ENCODE data around the gene TTYH1. TPM values are rescaled to one million over a fixed set of nuclear protein-coding genes. Genes with fewer than 3 reads are reported as not detected.

TTYH1 gene
- total RNA-seq, 1 donor from 2014 or later, result not detected

DNA sequence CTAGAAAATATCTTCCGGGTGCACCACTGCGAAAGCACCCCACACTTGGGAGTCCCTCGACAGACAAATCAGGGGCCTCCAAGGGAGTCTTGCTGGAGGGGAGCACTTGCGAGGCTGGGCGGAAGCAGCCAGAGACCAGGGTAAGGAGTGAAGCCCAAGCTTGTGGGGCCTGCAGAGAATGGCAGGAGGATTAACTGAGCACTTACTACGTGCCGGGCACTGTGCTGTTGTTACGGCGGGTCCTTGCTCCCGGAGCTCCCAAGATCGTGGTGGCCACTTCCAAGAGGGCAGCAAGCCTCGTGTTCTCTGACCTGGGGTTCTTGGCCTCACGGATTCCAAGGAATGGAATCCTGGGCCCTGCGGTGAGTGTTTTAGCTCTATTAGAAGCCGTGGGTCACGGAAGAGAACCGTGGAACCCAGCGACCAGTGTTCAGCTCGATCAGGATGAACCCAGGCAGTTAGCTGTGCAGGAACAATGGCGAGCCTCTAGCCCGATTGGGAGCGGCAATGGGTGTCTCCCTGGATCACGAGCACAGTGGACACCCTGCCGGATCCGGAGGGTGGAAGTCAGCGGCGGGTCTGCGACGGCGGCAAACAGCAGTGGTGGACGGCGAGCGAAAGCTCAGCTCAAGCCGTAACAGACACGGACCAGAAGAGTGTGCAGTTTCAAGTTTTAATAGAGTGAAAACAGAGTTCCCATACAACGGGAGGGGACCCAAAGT, 9.6 kb downstream of the TTYH1 start:
- peaks cover 38% of the 10 kb centered on the region for H3K27me3 ChIP-seq (ENCODE audit: control insufficient read depth, insufficient read depth, low read length)
- H3K36me3 ChIP-seq (ENCODE audit: control insufficient read depth, insufficient read depth, low read length), result no peaks in the 10 kb centered on the region
- DNase-seq (ENCODE audit: low read depth), result no peak
- H3K4me3 ChIP-seq (ENCODE audit: low read depth, low read length), result no peak overlapping the region
- TF ChIP-seq, protein P1, sequence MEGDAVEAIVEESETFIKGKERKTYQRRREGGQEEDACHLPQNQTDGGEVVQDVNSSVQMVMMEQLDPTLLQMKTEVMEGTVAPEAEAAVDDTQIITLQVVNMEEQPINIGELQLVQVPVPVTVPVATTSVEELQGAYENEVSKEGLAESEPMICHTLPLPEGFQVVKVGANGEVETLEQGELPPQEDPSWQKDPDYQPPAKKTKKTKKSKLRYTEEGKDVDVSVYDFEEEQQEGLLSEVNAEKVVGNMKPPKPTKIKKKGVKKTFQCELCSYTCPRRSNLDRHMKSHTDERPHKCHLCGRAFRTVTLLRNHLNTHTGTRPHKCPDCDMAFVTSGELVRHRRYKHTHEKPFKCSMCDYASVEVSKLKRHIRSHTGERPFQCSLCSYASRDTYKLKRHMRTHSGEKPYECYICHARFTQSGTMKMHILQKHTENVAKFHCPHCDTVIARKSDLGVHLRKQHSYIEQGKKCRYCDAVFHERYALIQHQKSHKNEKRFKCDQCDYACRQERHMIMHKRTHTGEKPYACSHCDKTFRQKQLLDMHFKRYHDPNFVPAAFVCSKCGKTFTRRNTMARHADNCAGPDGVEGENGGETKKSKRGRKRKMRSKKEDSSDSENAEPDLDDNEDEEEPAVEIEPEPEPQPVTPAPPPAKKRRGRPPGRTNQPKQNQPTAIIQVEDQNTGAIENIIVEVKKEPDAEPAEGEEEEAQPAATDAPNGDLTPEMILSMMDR (IDR thresholded peaks at IDR 0.05; ENCODE audit: insufficient read depth, low read length, poor library complexity, severe bottlenecking), result no peak

DNA sequence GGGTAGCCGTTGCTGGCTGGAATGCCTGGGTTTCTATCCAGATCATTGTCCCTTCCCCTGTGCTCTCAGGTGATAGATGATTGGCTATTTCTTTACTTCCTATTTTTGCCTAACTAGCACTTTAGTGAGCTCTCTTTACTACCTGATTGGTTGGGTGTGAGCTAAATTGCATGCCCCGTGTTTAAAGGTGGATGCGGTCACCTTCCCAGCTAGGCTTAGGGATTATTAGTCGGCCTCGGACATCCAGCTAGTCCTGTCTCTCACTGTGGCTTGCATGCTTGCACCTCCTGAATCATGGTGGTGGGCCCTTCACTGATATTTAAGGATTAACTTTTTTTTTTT, 10.1 kb downstream of the TTYH1 start:
- DNase-seq (ENCODE audit: low read depth), result no peak
- TF ChIP-seq, protein P1 (IDR thresholded peaks at IDR 0.05; ENCODE audit: insufficient read depth, low read length, poor library complexity, severe bottlenecking), result no peak
- Histone ChIP-seq H3K4me3 (ENCODE audit: low read depth, low read length) (no peak overlapping the region), H3K36me3 (ENCODE audit: control insufficient read depth, insufficient read depth, low read length) (no peaks in the 10 kb centered on the region), H3K27me3 (ENCODE audit: control insufficient read depth, insufficient read depth, low read length) (peaks cover 38% of the 10 kb centered on the region)

DNA sequence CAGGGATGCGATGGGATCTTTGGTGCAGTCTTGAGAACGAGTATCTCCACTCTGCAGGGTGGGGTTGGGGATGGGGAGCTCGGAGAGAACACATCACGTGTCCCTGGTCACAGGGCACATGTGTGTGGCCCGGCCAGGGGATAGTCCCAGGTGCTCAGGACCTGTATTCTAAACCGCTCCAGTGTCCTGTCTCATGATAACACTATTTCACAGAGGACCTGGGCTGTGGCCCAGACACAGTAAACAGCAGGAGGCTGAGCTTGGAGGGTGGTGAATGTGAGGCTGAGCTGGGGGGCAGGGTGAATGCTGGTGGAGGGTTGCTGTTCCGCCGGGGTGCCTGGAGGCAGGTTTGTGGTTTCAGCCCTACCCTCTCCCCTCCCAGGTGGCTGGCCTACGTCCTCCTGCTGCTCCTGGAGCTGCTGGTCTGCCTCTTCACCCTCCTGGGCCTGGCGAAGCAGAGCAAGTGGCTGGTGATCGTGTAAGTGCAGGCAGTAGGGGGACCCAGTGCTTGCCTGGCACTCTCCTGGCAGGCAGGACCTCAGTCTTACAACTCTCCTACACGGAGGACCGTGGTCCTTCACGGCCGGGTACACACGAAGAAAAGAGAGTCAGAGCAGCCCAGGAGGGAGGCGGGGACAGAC, 11.1 kb downstream of the TTYH1 start:
- TF ChIP-seq, protein P1 (IDR thresholded peaks at IDR 0.05; ENCODE audit: insufficient read depth, low read length, poor library complexity, severe bottlenecking), result no peak
- H3K36me3 ChIP-seq (ENCODE audit: control insufficient read depth, insufficient read depth, low read length), result no peaks in the 10 kb centered on the region
- H3K4me3 ChIP-seq (ENCODE audit: low read depth, low read length), result no peak overlapping the region
- peaks cover 35% of the 10 kb centered on the region for H3K27me3 ChIP-seq (ENCODE audit: control insufficient read depth, insufficient read depth, low read length)
- DNase-seq (ENCODE audit: low read depth), result no peak

DNA sequence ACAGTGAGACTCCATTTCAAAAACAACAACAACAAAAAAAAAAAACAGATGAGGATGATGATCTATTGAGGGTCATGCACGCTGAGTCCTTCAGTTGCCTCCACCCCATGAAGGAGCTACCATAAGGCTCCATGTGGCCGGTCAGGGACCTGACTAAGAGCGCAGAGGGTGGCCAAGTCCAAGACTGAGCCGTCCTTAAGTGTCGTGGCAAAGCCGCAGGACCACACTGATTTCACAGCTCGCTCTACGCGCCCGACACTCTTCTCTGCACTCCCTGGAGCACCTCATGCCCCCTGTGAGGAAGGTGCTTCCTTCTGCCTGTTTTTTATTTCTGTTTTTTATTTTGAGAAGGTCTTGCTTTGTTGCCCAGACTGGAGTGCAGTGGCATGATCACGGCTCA, 12.3 kb downstream of the TTYH1 start:
- TF ChIP-seq, protein P1 (IDR thresholded peaks at IDR 0.05; ENCODE audit: insufficient read depth, low read length, poor library complexity, severe bottlenecking), result no peak
- no peak for DNase-seq (ENCODE audit: low read depth)

DNA sequence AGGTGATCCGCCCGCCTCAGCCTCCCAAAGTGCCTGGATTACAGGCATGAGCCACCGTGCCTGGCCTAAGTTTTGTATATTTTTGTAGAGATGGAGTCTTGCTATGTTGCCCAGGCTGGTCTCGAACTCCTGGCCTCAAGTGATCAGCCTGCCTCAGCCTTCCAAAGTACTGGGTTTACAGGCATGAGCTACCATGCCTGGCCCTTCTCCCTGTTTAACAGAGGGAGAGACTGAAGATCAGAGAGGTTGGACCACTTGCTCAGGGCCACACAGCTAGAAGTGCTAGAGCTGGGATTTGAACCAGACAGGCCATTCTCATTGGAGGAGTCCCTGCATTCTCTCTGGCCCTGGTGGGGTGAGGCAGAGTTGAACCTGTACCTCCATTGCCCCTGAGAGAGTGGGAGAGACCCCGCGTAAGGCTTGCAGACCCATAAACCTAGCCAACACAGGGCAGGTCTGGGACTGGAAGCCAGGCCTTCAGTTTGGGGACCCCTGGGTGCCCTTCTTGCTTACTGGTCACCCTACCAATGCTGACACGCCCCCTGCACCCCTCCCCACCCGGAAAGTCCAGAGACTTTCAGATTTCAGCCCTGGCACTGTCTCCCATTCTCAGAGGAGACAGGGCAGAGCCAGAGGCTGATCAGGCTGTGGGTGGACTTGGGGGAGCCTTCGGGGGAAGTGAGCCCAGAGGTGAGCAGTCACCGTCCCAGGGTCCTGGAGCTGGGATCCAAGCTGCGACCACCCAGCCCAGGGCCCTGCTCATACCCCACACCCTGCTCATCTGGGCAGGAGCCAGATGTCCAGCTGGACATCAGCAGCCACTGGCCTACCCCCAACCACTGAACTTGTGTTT, 13.3 kb downstream of the TTYH1 start:
- no peak overlapping the region for H3K4me3 ChIP-seq (ENCODE audit: low read depth, low read length)
- TF ChIP-seq, protein P1 (IDR thresholded peaks at IDR 0.05; ENCODE audit: insufficient read depth, low read length, poor library complexity, severe bottlenecking), result no peak
- no peak for DNase-seq (ENCODE audit: low read depth)
- H3K36me3 ChIP-seq (ENCODE audit: control insufficient read depth, insufficient read depth, low read length), result no peaks in the 10 kb centered on the region
- H3K27me3 ChIP-seq (ENCODE audit: control insufficient read depth, insufficient read depth, low read length), result peaks cover 28% of the 10 kb centered on the region

More for the DNA sequence above, 12.3 kb downstream of the TTYH1 start:
- Histone ChIP-seq H3K4me3 (ENCODE audit: low read depth, low read length) (no peak overlapping the region), H3K27me3 (ENCODE audit: control insufficient read depth, insufficient read depth, low read length) (peaks cover 28% of the 10 kb centered on the region), H3K36me3 (ENCODE audit: control insufficient read depth, insufficient read depth, low read length) (no peaks in the 10 kb centered on the region)
